Fibroblast of villous mesenchyme (primary cell): ENCODE results near the gene CYP2W1. TPM values are rescaled to one million over a fixed set of nuclear protein-coding genes. Genes with fewer than 3 reads are reported as not detected.
A peak's percentile ranks its signal among the peaks of the same experiment; 100 is the strongest.

Source experiments
- DNase-seq: peaks from one replicate; pipeline ENCODE4 v3.0.0-alpha.2; 2010; ENCODE audit warnings: low read depth
- H3K4me3 ChIP-seq: 2 replicates; pipeline ENCODE4 v1.5.1; 2011; ENCODE audit warnings: low read depth, mild to moderate bottlenecking, low read length
- CTCF ChIP-seq: IDR thresholded peaks from 2 replicates; pipeline ENCODE4 v1.5.1; 2012; ENCODE audit warnings: low read depth, mild to moderate bottlenecking, low read length; ENCODE audit not compliant: insufficient read depth
- total RNA-seq: library from RNA; depleted of rRNA; stranded (reverse); fragments of >200 nt; gene quantifications from 2 replicates; pipeline ENCODE4 v1.2.3, GENCODE V29; 2012

Gene CYP2W1
- total RNA-seq, 1 donor = under 0.01 TPM

GRCh38 chr7:1012004-1012715 is 29.2 kb downstream of the CYP2W1 start:
- no peak overlapping the region for H3K4me3 ChIP-seq
- no peak for TF ChIP-seq CTCF
- no peak for DNase-seq

- no peak overlapping the region for H3K4me3 ChIP-seq
- no peak for DNase-seq
Observed at GRCh38 chr7:1012716-1013095, 29.7 kb downstream of the CYP2W1 start.

GRCh38 chr7:1013581-1013980 is 30.6 kb downstream of the CYP2W1 start:
- DNase-seq = peak; percentile 33
- no peak overlapping the region for H3K4me3 ChIP-seq
- no peak for TF ChIP-seq CTCF

More at GRCh38 chr7:1012716-1013095, 29.7 kb downstream of the CYP2W1 start:
- TF ChIP-seq CTCF = no peak

GRCh38 chr7:1014681-1015080 is 31.7 kb downstream of the CYP2W1 start:
- DNase-seq = no peak
- TF ChIP-seq CTCF = no peak
- no peak overlapping the region for H3K4me3 ChIP-seq

GRCh38 chr7:1015196-1016121 is 32.5 kb downstream of the CYP2W1 start:
- no peak for DNase-seq

More at GRCh38 chr7:1015196-1016121, 32.5 kb downstream of the CYP2W1 start:
- no peak overlapping the region for H3K4me3 ChIP-seq
- no peak for TF ChIP-seq CTCF
